Astrocyte (in vitro differentiated cells and primary cell): ENCODE results near the gene AK9. TPM values are rescaled to one million over a fixed set of nuclear protein-coding genes. Genes with fewer than 3 reads are reported as not detected.

ENCODE experiments used
- DNase-seq: peaks from one replicate; pipeline ENCODE4 v3.0.0-alpha.2; 2010; ENCODE audit warnings: low read depth
- FAIRE-seq: peaks from 2 replicates; lab custom pipeline; 2011; peaks lifted over from hg19 to GRCh38; lab: Jason Lieb, UNC
- H2AFZ ChIP-seq: 2 replicates; pipeline ENCODE4 v1.6.0; 2012; ENCODE audit warnings: low read depth, low read length, inconsistent platforms
- H3K27ac ChIP-seq: 2 replicates; pipeline ENCODE4 v1.5.1; 2011; ENCODE audit warnings: low read depth, low read length, inconsistent platforms
- H3K27me3 ChIP-seq: 2 replicates; pipeline ENCODE4 v1.6.0; 2011; ENCODE audit warnings: low read length, inconsistent platforms; ENCODE audit not compliant: insufficient read depth
- H3K36me3 ChIP-seq: 2 replicates; pipeline ENCODE4 v1.5.1; 2011; ENCODE audit warnings: low read length, inconsistent platforms; ENCODE audit not compliant: insufficient read depth
- H3K4me1 ChIP-seq: 2 replicates; pipeline ENCODE4 v1.5.1; 2011; ENCODE audit warnings: low read length, inconsistent platforms; ENCODE audit not compliant: insufficient read depth
- H3K4me2 ChIP-seq: 2 replicates; pipeline ENCODE4 v1.6.0; 2012; ENCODE audit warnings: low read length, inconsistent platforms
- H3K4me3 ChIP-seq: 2 replicates; pipeline ENCODE4 v1.5.1; 2011; ENCODE audit warnings: low read depth, mild to moderate bottlenecking, low read length, inconsistent platforms; ENCODE audit not compliant: insufficient read depth
- H3K79me2 ChIP-seq: 2 replicates; pipeline ENCODE4 v1.6.0; 2012; ENCODE audit warnings: mild to moderate bottlenecking, low read length, inconsistent platforms; ENCODE audit not compliant: insufficient read depth
- H3K9ac ChIP-seq: 2 replicates; pipeline ENCODE4 v1.6.0; 2012; ENCODE audit warnings: mild to moderate bottlenecking, low read length, inconsistent platforms
- H3K9me3 ChIP-seq: 2 replicates; pipeline ENCODE4 v1.5.1; 2012; ENCODE audit warnings: low read depth, mild to moderate bottlenecking, low read length, inconsistent platforms; ENCODE audit not compliant: insufficient read depth
- H4K20me1 ChIP-seq: 2 replicates; pipeline ENCODE4 v1.6.0; 2012; ENCODE audit warnings: low read length, inconsistent platforms; ENCODE audit not compliant: insufficient read depth
- H3K27ac Mint-ChIP-seq: one replicate; pipeline ENCODE4 v1.8.0; 2021; ENCODE audit warnings: mild to moderate bottlenecking, mixed read lengths; ENCODE audit not compliant: unreplicated experiment
- H3K27me3 Mint-ChIP-seq: one replicate; pipeline ENCODE4 v1.8.0; 2021; ENCODE audit warnings: low read depth, mixed read lengths; ENCODE audit not compliant: unreplicated experiment
- H3K36me3 Mint-ChIP-seq: one replicate; pipeline ENCODE4 v1.8.0; 2021; ENCODE audit warnings: low read depth, mixed read lengths; ENCODE audit not compliant: unreplicated experiment
- H3K4me1 Mint-ChIP-seq: one replicate; pipeline ENCODE4 v1.8.0; 2021; ENCODE audit warnings: low read depth, mixed read lengths; ENCODE audit not compliant: unreplicated experiment
- H3K4me3 Mint-ChIP-seq: one replicate; pipeline ENCODE4 v1.8.0; 2021; ENCODE audit warnings: mild to moderate bottlenecking, moderate library complexity, mixed read lengths; ENCODE audit not compliant: unreplicated experiment
- H3K9me3 Mint-ChIP-seq: one replicate; pipeline ENCODE4 v1.8.0; 2021; ENCODE audit warnings: mild to moderate bottlenecking, mixed read lengths; ENCODE audit not compliant: unreplicated experiment
- CTCF ChIP-seq: IDR thresholded peaks from 2 replicates; pipeline ENCODE4 v1.5.1; 2011; ENCODE audit warnings: low read depth, mild to moderate bottlenecking, inconsistent platforms, low read length, moderate library complexity; ENCODE audit not compliant: insufficient read depth
- EZH2 ChIP-seq: IDR thresholded peaks from 2 replicates; pipeline ENCODE4 v1.6.1; 2012; ENCODE audit warnings: mild to moderate bottlenecking, low read length, inconsistent platforms; ENCODE audit not compliant: insufficient read depth
- total RNA-seq: library from RNA; stranded (reverse); gene quantifications from 2 replicates; pipeline ENCODE4 v1.2.1, GENCODE V29; 2021

Gene AK9
- total RNA-seq, 1 donor from 2014 or later = 3.4 TPM

DNA sequence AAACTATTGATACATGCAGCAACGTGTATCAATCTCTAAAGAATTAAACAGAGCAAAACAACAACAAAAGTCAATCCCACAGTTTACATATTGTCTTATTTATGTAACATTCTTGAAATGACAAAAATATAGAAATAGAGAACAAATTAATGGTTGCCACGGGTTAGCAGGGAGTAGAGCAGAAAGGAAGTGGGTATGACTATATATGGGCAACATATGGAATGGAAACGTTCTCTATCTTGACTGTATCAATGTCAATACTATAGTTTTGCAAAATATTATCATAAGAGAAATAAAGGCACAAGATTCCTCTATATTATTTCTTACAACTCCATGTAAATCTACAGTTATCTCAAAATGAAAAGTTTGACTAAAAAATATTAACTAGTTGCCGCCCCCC, 12.8 kb downstream of the AK9 start:
- H3K36me3 ChIP-seq = no peaks in the 10 kb centered on the region
- H3K9ac ChIP-seq = no peak overlapping the region
- TF ChIP-seq CTCF (no peak), EZH2 (no peak)
- H2AFZ ChIP-seq = no peak overlapping the region
- Mint-ChIP-seq H3K27ac (no peak overlapping the region), H3K4me3 (no peak overlapping the region), H3K36me3 (no peaks in the 10 kb centered on the region), H3K9me3 (peaks cover 3% of the 10 kb centered on the region), H3K27me3 (no peaks in the 10 kb centered on the region), H3K4me1 (peaks cover 3% of the 10 kb centered on the region)
- no peaks in the 10 kb centered on the region for H3K9me3 ChIP-seq
- no peak overlapping the region for H3K27ac ChIP-seq
- no peak for DNase-seq
- no peak overlapping the region for H3K4me2 ChIP-seq
- no peak overlapping the region for H3K4me3 ChIP-seq
- H3K4me1 ChIP-seq = no peaks in the 10 kb centered on the region
- no peaks in the 10 kb centered on the region for H4K20me1 ChIP-seq
- no peaks in the 10 kb centered on the region for H3K79me2 ChIP-seq
- no peaks in the 10 kb centered on the region for H3K27me3 ChIP-seq
- FAIRE-seq = no peak

DNA sequence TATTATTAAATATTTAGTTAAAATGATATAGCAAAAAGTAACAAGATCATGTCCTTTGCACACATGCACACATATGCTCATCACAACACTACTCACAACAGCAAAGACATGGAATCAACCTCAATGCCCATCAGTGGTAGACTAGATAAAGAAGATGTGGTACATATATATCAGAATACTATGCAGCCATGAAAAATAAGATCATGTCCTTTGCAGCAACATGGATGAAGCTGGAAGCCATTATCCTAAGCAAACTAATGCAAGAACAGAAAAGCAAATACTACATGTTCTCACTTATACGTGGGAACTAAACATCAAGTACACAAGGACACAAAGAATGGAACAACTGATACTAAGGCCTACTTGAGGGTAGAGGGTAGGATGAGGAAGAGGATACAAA, 14.3 kb downstream of the AK9 start:
- Mint-ChIP-seq H3K4me1 (peaks cover 9% of the 10 kb centered on the region), H3K36me3 (no peaks in the 10 kb centered on the region), H3K27me3 (no peaks in the 10 kb centered on the region), H3K9me3 (no peaks in the 10 kb centered on the region), H3K4me3 (no peak overlapping the region), H3K27ac (no peak overlapping the region)
- Histone ChIP-seq H4K20me1 (no peaks in the 10 kb centered on the region), H3K79me2 (no peaks in the 10 kb centered on the region), H3K4me3 (no peak overlapping the region), H3K4me2 (no peak overlapping the region), H2AFZ (no peak overlapping the region), H3K36me3 (no peaks in the 10 kb centered on the region), H3K4me1 (no peaks in the 10 kb centered on the region), H3K27me3 (no peaks in the 10 kb centered on the region), H3K9ac (no peak overlapping the region), H3K9me3 (no peaks in the 10 kb centered on the region), H3K27ac (no peak overlapping the region)
- DNase-seq (no peak), FAIRE-seq (no peak)
- TF ChIP-seq EZH2 (no peak), CTCF (no peak)

GRCh38 chr6:109672839-109673238, 18.2 kb downstream of the AK9 start:
- Histone ChIP-seq H4K20me1 (no peaks in the 10 kb centered on the region), H2AFZ (no peak overlapping the region), H3K27ac (no peak overlapping the region), H3K9ac (no peak overlapping the region), H3K4me3 (no peak overlapping the region), H3K36me3 (no peaks in the 10 kb centered on the region), H3K79me2 (no peaks in the 10 kb centered on the region), H3K9me3 (no peaks in the 10 kb centered on the region), H3K4me1 (peaks cover 5% of the 10 kb centered on the region), H3K4me2 (no peak overlapping the region), H3K27me3 (no peaks in the 10 kb centered on the region)
- Mint-ChIP-seq H3K4me3 (no peak overlapping the region), H3K27ac (no peak overlapping the region), H3K9me3 (no peaks in the 10 kb centered on the region), H3K36me3 (peaks cover 2% of the 10 kb centered on the region), H3K4me1 (peaks cover 11% of the 10 kb centered on the region), H3K27me3 (no peaks in the 10 kb centered on the region)
- DNase-seq (no peak), FAIRE-seq (no peak)
- TF ChIP-seq CTCF = no peak
- no peak for TF ChIP-seq EZH2
